Measurements from ENCODE around the gene COCH.

The COCH gene

DNA sequence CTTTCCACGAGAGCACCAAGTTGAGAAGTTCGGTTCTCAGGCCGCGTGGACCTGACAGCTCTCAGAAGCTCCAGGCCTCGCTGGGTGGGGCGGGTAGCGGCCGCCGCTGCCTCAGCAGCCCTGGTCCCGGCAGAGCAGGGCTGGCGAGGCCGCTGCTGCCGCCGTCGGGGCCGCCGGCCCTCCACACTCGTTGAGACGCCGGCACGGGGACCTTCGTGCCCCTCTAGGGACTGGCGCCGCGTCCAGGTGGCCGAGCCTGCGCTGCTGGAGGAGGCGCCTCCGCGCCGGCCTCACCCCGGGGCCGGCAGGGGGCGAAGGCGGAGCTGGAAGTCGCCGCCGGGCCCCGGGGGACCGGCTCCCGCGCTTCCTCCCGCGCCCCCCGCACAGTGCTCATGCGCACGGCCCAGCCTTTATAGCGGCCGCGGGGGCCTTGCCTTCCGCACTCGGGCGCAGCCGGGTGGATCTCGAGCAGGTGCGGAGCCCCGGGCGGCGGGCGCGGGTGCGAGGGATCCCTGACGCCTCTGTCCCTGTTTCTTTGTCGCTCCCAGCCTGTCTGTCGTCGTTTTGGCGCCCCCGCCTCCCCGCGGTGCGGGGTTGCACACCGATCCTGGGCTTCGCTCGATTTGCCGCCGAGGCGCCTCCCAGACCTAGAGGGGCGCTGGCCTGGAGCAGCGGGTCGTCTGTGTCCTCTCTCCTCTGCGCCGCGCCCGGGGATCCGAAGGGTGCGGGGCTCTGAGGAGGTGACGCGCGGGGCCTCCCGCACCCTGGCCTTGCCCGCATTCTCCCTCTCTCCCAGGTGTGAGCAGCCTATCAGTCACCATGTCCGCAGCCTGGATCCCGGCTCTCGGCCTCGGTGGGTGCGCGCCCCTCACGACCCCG, at the start of gene COCH:
COCH (plus strand) TSS at position 440 of the 879 bp plus-strand sequence; CDS start at position 820, 380 bp downstream.
- Mint-ChIP-seq H3K27me3 (peaks cover 40% of the 10 kb centered on the region), H3K4me1 (peaks cover 12% of the 10 kb centered on the region), H3K36me3 (no peaks in the 10 kb centered on the region), H3K27ac (no peak within 1 kb of the TSS), H3K4me3 (peak within 1 kb of the TSS; percentile 83), H3K9me3 (no peaks in the 10 kb centered on the region)

- H3K4me1 Mint-ChIP-seq, result no peaks in the 10 kb centered on the region
- H3K36me3 Mint-ChIP-seq, result peaks cover 6% of the 10 kb centered on the region
Measured at GRCh38 chr14:30826070-30826469, 48.3 kb upstream of the COCH start.

GRCh38 chr14:30829853-30830252, 44.5 kb upstream of the COCH start:
- no peak overlapping the region for H3K4me3 Mint-ChIP-seq
- H3K9me3 Mint-ChIP-seq, result peaks cover 3% of the 10 kb centered on the region
- H3K27ac Mint-ChIP-seq, result no peak overlapping the region
- no peaks in the 10 kb centered on the region for H3K4me1 Mint-ChIP-seq
- H3K36me3 Mint-ChIP-seq, result peaks cover 3% of the 10 kb centered on the region
- H3K27me3 Mint-ChIP-seq, result peaks cover 3% of the 10 kb centered on the region

More at GRCh38 chr14:30826070-30826469, 48.3 kb upstream of the COCH start:
- no peak overlapping the region for H3K4me3 Mint-ChIP-seq
- H3K9me3 Mint-ChIP-seq, result peaks cover 7% of the 10 kb centered on the region
- no peak overlapping the region for H3K27ac Mint-ChIP-seq
- peaks cover 3% of the 10 kb centered on the region for H3K27me3 Mint-ChIP-seq

DNA sequence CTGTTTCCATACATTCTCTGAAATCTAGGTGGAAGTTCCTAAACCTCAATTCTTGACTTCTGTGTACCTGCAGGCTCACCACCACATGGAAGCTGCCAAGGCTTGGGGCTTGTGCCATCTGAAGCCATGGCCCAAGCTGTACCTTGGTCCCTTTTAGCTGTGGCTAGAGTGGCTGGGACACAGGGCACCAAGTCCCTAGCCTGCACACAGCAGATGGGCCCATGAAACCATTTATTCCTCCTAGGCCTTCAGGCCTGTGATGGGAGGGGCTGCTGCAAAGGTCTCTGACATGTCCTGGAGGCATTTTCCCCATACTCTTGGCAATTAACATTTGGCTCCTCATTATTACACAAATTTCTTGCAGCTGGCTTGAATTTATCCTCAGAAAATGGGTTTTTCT, 40.0 kb upstream of the COCH start:
- H3K27me3 Mint-ChIP-seq, result peaks cover 2% of the 10 kb centered on the region
- no peaks in the 10 kb centered on the region for H3K9me3 Mint-ChIP-seq
- no peaks in the 10 kb centered on the region for H3K36me3 Mint-ChIP-seq
- H3K4me1 Mint-ChIP-seq, result no peaks in the 10 kb centered on the region
- H3K27ac Mint-ChIP-seq, result no peak overlapping the region
- no peak overlapping the region for H3K4me3 Mint-ChIP-seq

DNA sequence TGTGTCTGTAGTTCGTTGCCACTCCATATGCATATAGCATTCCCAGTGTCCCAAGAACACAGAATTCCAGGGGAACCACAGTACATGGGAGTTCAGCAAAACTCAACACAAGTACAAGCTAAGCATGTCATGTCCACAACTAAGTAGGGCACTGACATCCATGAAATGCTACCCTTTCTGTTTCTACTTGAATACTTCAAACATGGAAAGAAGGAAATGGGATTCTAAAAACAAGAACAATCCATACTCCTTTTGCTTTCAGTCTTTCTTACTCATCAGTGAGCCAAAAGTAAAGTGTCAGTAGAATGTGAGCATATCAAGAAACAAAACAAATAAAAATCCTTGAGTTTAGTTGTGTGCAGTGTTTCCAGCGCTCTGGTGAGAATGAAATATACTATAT, 36.0 kb upstream of the COCH start:
- Mint-ChIP-seq H3K27ac (no peak overlapping the region), H3K36me3 (no peaks in the 10 kb centered on the region), H3K9me3 (no peaks in the 10 kb centered on the region), H3K27me3 (peaks cover 3% of the 10 kb centered on the region), H3K4me3 (no peak overlapping the region), H3K4me1 (no peaks in the 10 kb centered on the region)

DNA sequence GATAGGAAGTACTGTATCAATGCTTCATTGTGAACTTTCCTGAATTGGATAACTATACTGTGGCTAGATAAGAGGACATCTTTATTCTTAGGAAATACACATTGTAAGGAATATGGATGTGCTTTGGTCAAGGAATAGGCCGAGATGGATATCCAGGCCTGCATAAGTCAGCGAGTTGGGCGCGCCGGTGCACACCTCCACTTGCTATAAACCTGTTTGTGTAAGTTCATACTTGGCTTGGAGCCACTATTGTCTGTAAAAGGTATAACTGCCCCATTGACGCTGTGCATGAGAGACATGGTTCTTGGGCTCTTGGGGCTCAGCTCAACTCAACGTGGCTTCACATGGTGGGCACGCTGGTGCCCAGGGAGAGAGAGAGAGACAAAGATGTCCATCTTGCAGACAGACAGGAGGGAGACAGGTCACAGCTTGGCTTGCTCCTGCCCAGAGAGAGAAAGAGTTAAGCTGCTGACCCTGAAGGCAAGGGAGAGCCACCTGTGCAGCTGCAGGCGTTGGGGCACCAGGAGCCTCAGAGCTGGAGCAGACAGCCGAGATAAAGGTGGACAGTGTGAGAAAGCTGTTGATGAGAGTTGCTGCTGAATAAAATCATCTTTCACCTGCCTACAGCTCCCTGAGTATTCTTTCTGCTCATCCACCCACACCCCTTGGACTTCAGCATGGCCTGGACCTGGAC, 34.1 kb upstream of the COCH start:
- Mint-ChIP-seq H3K9me3 (no peaks in the 10 kb centered on the region), H3K27ac (no peak overlapping the region), H3K4me1 (no peaks in the 10 kb centered on the region), H3K4me3 (no peak overlapping the region), H3K36me3 (no peaks in the 10 kb centered on the region), H3K27me3 (peaks cover 7% of the 10 kb centered on the region)

- H3K27ac Mint-ChIP-seq, result no peak overlapping the region
- H3K4me1 Mint-ChIP-seq, result no peaks in the 10 kb centered on the region
- no peaks in the 10 kb centered on the region for H3K9me3 Mint-ChIP-seq
- no peak overlapping the region for H3K4me3 Mint-ChIP-seq
- peaks cover 15% of the 10 kb centered on the region for H3K27me3 Mint-ChIP-seq
- H3K36me3 Mint-ChIP-seq, result no peaks in the 10 kb centered on the region
Measured at GRCh38 chr14:30842431-30842830, 31.9 kb upstream of the COCH start.

DNA sequence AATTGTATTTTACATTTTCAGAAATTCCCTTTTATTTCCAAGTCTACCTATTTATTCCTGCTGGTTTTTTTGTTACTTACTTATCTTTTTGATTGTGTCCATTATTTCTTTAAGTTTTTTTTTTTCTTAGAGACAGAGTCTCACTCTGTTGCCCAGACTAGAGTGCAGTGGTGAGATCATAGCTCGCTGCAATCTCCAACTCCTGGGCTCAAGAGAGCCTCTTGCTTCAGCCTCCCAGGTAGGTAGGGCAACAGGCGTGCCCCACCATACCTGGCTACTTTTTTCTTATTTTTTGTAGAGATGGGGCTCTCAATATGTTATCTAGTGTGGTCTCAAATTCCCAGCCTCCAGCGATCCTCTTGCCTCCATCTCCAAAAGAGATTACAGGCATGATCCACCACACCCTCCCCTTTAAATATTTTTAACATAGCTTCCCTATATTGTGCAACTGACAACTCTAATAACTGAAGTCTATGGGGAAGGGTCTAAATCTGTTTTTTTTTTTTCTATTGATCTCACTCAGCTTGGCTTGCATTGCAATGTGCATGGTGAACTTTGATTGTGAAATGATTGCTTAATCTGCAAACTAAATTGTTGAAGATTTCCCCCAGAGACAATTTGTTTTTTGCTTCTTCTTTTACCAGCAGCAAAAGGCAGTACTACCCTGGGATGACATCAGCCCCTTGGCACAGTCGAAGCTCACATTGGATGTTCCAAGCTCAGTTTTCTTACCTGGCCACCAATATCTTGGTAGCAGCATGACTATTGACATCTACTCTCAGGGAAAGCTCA, 25.7 kb upstream of the COCH start:
- Mint-ChIP-seq H3K36me3 (no peaks in the 10 kb centered on the region), H3K27me3 (peaks cover 32% of the 10 kb centered on the region), H3K4me3 (no peak overlapping the region), H3K9me3 (no peaks in the 10 kb centered on the region), H3K4me1 (no peaks in the 10 kb centered on the region), H3K27ac (no peak overlapping the region)

GRCh38 chr14:30849354-30849753, 25.0 kb upstream of the COCH start:
- Mint-ChIP-seq H3K4me1 (no peaks in the 10 kb centered on the region), H3K36me3 (no peaks in the 10 kb centered on the region), H3K4me3 (no peak overlapping the region), H3K27ac (no peak overlapping the region), H3K9me3 (no peaks in the 10 kb centered on the region), H3K27me3 (peaks cover 30% of the 10 kb centered on the region)

DNA sequence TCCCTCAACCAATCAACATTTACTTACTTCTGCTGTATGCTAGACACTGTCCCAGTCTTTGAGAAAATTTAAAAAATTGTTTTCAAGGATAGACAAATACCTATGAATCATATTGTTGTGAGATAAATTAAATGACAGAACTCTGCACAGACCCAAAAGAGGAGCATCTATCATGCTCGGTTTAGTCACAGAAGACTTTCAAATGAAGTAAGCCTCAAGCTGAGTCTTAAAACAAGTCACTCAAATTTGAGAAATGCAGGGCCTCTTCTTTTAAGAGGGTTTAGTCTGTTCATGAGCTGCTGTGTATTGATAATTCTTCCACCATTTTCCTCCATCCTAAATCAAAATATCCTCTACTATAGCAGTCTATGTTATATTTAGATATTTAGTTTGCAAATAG, 24.4 kb upstream of the COCH start:
- no peaks in the 10 kb centered on the region for H3K36me3 Mint-ChIP-seq

GRCh38 chr14:30853946-30854345, 20.4 kb upstream of the COCH start:
- no peaks in the 10 kb centered on the region for H3K36me3 Mint-ChIP-seq
- H3K27ac Mint-ChIP-seq, result no peak overlapping the region
- H3K4me3 Mint-ChIP-seq, result no peak overlapping the region
- peaks cover 6% of the 10 kb centered on the region for H3K4me1 Mint-ChIP-seq
- H3K27me3 Mint-ChIP-seq, result peaks cover 21% of the 10 kb centered on the region
- H3K9me3 Mint-ChIP-seq, result no peaks in the 10 kb centered on the region

More for the DNA sequence above, 24.4 kb upstream of the COCH start:
- Mint-ChIP-seq H3K4me1 (peaks cover 1% of the 10 kb centered on the region), H3K4me3 (no peak overlapping the region), H3K27ac (no peak overlapping the region), H3K9me3 (no peaks in the 10 kb centered on the region), H3K27me3 (peaks cover 31% of the 10 kb centered on the region)

DNA sequence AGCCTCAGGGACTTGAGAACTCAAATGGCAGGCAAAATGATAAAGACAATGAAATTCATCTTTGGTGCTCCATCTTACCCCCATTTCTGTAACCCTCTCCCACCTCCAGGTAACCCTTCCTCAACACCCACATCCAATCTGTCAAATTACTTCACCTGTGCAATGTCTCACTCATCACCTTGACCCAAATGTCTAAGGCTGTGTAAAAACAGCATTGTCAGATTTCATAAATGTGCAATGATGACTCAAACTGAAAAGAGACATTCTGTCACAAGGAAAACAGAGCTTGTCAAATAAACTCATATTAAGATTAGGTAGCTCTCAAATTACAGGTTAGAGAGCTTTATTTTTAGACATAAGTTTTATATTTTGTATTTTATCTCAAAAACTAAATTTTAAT, 19.9 kb upstream of the COCH start:
- no peak overlapping the region for H3K4me3 Mint-ChIP-seq
- peaks cover 6% of the 10 kb centered on the region for H3K4me1 Mint-ChIP-seq
- no peaks in the 10 kb centered on the region for H3K9me3 Mint-ChIP-seq
- H3K36me3 Mint-ChIP-seq, result no peaks in the 10 kb centered on the region
- no peak overlapping the region for H3K27ac Mint-ChIP-seq
- H3K27me3 Mint-ChIP-seq, result peaks cover 17% of the 10 kb centered on the region

GRCh38 chr14:30855345-30856037, 18.9 kb upstream of the COCH start:
- no peaks in the 10 kb centered on the region for H3K9me3 Mint-ChIP-seq
- H3K36me3 Mint-ChIP-seq, result peaks cover 2% of the 10 kb centered on the region
- peaks cover 6% of the 10 kb centered on the region for H3K4me1 Mint-ChIP-seq
- no peak overlapping the region for H3K27ac Mint-ChIP-seq
- H3K27me3 Mint-ChIP-seq, result peaks cover 17% of the 10 kb centered on the region
- H3K4me3 Mint-ChIP-seq, result no peak overlapping the region

DNA sequence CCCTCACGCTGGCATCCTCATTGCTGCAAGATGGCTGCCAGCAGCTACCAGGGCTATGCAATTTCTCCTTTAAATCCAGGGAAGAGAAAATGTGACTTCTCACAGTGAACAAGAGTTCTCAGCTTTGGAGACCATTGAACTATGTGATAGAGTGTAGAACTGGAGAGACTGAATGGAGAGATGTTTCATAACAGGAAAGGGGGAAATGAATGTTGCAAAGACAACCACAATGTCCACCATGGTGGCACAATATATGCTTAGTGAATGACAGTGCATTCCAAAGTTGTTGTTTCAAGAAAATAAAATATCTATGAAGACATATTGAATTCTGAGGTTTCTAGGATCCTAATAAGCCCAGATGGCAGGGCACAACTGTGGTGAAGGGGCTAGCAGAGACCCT, 13.2 kb upstream of the COCH start:
- no peak overlapping the region for H3K4me3 Mint-ChIP-seq
- no peaks in the 10 kb centered on the region for H3K9me3 Mint-ChIP-seq
- H3K27ac Mint-ChIP-seq, result no peak overlapping the region
- H3K36me3 Mint-ChIP-seq, result peaks cover 3% of the 10 kb centered on the region
- H3K27me3 Mint-ChIP-seq, result peaks cover 28% of the 10 kb centered on the region
- no peaks in the 10 kb centered on the region for H3K4me1 Mint-ChIP-seq

GRCh38 chr14:30864934-30865333, 9.4 kb upstream of the COCH start:
- Mint-ChIP-seq H3K9me3 (no peaks in the 10 kb centered on the region), H3K27ac (no peak overlapping the region), H3K4me1 (no peaks in the 10 kb centered on the region), H3K36me3 (peaks cover 1% of the 10 kb centered on the region), H3K27me3 (peaks cover 29% of the 10 kb centered on the region), H3K4me3 (no peak overlapping the region)
